MCF 10A (cell line): ENCODE data around the gene CNGA2. TPM values are rescaled to one million over a fixed set of nuclear protein-coding genes. Genes with fewer than 3 reads are reported as not detected.

Experiments
- BruUV-seq: library from RNA; stranded (reverse); fragments of 400-500 nt; replicated peaks from 2 replicates; lab custom pipeline; 2021; lab: Mats Ljungman, UMichigan
- CTCF ChIA-PET: fragments of 300-600 bp; sonication (Branson Sonifier 250); formaldehyde crosslinking; extraction: SDS; loops from one replicate; lab custom pipeline; 2021; ENCODE audit warnings: antibody characterized with exemption, inconsistent platforms; lab: Yijun Ruan, JAX
- POLR2A ChIA-PET: fragments of 300-600, 350-650 bp; sonication (Branson Sonifier 250); formaldehyde crosslinking; extraction: SDS; loops from one replicate; lab custom pipeline; 2020; ENCODE audit warnings: antibody characterized with exemption, inconsistent platforms; lab: Yijun Ruan, JAX
- DNase-seq: peaks from one replicate; pipeline ENCODE4 v3.0.0-alpha.2; 2018; ENCODE audit not compliant: unreplicated experiment
- H3K27ac Mint-ChIP-seq: one replicate; pipeline ENCODE4 v1.8.0; 2022; ENCODE audit warnings: mild to moderate bottlenecking, low read depth, mixed read lengths; ENCODE audit not compliant: unreplicated experiment
- H3K27me3 Mint-ChIP-seq: one replicate; pipeline ENCODE4 v1.8.0; 2022; ENCODE audit warnings: mixed read lengths; ENCODE audit not compliant: insufficient read depth, unreplicated experiment
- H3K36me3 Mint-ChIP-seq: one replicate; pipeline ENCODE4 v1.8.0; 2022; ENCODE audit warnings: mild to moderate bottlenecking, moderate library complexity, mixed read lengths; ENCODE audit not compliant: insufficient read depth, unreplicated experiment
- H3K4me1 Mint-ChIP-seq: one replicate; pipeline ENCODE4 v1.8.0; 2022; ENCODE audit warnings: mixed read lengths; ENCODE audit not compliant: insufficient read depth, unreplicated experiment
- H3K4me3 Mint-ChIP-seq: one replicate; pipeline ENCODE4 v1.8.0; 2022; ENCODE audit warnings: mild to moderate bottlenecking, moderate library complexity, mixed read lengths; ENCODE audit not compliant: unreplicated experiment
- H3K9me3 Mint-ChIP-seq: one replicate; pipeline ENCODE4 v1.8.0; 2022; ENCODE audit warnings: mixed read lengths; ENCODE audit not compliant: unreplicated experiment
- intact Hi-C: fragments of 100-400 bp; cut with micrococcal nuclease; formaldehyde crosslinking; loops from 2 replicates; pipeline ENCODE4 v1.14.1; 2022
- total RNA-seq: library from RNA; stranded (reverse); gene quantifications from 2 replicates; pipeline ENCODE4 v1.2.3, GENCODE V29; 2022
- TF ChIP-seq, protein P1 (sequence below): fragments of 200-600 bp; IDR thresholded peaks from one replicate; pipeline ENCODE4 v1.8.0; 2022; ENCODE audit warnings: antibody characterized with exemption, mild to moderate bottlenecking; ENCODE audit not compliant: unreplicated experiment

Gene CNGA2
- total RNA-seq, 1 experiment from 2014 or later = not detected

DNA sequence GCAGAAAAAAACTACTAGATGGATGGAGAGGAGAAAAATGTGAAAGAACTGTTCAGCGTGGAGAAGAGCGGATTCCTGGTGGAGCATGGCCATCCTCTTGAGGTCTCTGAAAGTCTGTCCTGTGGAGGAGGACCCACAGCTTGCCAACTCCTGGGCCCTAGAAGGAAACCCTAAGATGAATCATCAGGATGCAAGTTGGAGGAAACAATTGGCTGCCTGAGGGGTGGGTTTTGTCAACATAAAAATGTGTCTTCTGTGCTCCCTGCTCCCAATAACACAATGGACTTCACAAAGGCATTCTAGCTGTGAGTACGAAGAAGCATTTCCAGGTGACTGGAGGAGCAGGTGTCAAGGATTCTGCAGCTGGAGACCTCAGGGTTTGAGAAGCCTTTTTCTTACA, 37.2 kb downstream of the CNGA2 start:
- ChIA-PET CTCF (interaction anchor here (0.6 kb wide), 1 partner anchor 863 kb away, joined by 3 read pairs; no protein-coding TSS in a partner anchor), POLR2A (no interaction called here)
- H3K27ac Mint-ChIP-seq = no peak overlapping the region
- no peaks in the 10 kb centered on the region for H3K4me1 Mint-ChIP-seq
- no peak overlapping the region for H3K4me3 Mint-ChIP-seq
- H3K27me3 Mint-ChIP-seq = peaks cover 8% of the 10 kb centered on the region
- H3K36me3 Mint-ChIP-seq = peaks cover 5% of the 10 kb centered on the region
- DNase-seq = peak; percentile 33
- TF ChIP-seq, protein P1, sequence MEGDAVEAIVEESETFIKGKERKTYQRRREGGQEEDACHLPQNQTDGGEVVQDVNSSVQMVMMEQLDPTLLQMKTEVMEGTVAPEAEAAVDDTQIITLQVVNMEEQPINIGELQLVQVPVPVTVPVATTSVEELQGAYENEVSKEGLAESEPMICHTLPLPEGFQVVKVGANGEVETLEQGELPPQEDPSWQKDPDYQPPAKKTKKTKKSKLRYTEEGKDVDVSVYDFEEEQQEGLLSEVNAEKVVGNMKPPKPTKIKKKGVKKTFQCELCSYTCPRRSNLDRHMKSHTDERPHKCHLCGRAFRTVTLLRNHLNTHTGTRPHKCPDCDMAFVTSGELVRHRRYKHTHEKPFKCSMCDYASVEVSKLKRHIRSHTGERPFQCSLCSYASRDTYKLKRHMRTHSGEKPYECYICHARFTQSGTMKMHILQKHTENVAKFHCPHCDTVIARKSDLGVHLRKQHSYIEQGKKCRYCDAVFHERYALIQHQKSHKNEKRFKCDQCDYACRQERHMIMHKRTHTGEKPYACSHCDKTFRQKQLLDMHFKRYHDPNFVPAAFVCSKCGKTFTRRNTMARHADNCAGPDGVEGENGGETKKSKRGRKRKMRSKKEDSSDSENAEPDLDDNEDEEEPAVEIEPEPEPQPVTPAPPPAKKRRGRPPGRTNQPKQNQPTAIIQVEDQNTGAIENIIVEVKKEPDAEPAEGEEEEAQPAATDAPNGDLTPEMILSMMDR = no peak
- H3K9me3 Mint-ChIP-seq = peaks cover 34% of the 10 kb centered on the region
- no TSS peak for BruUV-seq
- intact Hi-C loops = no loop called here

DNA sequence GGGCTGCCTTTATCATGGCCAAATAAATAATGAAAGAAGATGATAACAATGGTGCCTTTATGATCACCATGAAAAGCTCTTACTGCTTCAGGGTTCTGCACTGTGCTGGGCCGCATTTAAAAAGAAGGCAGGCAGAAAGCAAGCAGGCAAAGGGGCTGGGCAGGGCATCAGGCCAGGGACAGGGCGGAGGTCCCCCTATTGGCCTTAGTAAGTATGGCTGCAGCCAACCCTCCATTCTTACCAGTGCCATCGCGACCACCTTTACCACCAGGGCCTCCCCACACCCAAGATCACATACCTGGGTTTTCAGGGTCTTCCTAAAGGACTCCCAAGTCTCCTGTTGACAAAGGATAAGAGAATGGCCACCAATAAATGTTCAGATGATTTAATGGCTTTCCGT, 38.9 kb downstream of the CNGA2 start:
- intact Hi-C loops = no loop called here
- H3K36me3 Mint-ChIP-seq = peaks cover 5% of the 10 kb centered on the region
- ChIA-PET CTCF (no interaction called here), POLR2A (no interaction called here)
- H3K4me1 Mint-ChIP-seq = no peaks in the 10 kb centered on the region
- no peak overlapping the region for H3K27ac Mint-ChIP-seq
- TF ChIP-seq, protein P1 = no peak
- H3K27me3 Mint-ChIP-seq = peaks cover 8% of the 10 kb centered on the region
- H3K9me3 Mint-ChIP-seq = peaks cover 23% of the 10 kb centered on the region
- no peak for DNase-seq
- H3K4me3 Mint-ChIP-seq = no peak overlapping the region
- no TSS peak for BruUV-seq

DNA sequence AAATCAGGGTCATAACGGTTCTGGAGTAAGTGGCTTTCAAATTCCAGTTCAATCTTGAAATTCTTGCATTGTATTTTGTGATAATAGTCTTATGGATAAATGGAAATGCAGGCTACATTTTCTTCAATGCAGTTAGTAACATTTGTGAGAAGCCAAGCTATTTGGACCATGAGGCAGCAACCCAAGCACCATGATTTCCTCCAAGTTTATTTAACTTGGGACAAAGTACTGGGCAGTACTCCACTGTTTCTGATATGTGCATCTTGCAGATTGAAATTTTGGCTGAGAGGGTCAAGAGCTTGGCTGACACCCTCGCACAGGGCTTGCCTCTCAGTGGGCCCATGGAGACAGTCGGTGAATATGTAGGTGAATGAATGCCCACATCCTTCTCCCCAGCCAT, 39.9 kb downstream of the CNGA2 start:
- Mint-ChIP-seq H3K36me3 (peaks cover 5% of the 10 kb centered on the region), H3K4me3 (no peak overlapping the region), H3K4me1 (no peaks in the 10 kb centered on the region), H3K9me3 (peaks cover 19% of the 10 kb centered on the region), H3K27ac (no peak overlapping the region), H3K27me3 (peaks cover 8% of the 10 kb centered on the region)
- DNase-seq = no peak
- TF ChIP-seq, protein P1 = no peak
- intact Hi-C loops = no loop called here
- BruUV-seq = no TSS peak
- POLR2A ChIA-PET = no interaction called here
- CTCF ChIA-PET = no interaction called here

DNA sequence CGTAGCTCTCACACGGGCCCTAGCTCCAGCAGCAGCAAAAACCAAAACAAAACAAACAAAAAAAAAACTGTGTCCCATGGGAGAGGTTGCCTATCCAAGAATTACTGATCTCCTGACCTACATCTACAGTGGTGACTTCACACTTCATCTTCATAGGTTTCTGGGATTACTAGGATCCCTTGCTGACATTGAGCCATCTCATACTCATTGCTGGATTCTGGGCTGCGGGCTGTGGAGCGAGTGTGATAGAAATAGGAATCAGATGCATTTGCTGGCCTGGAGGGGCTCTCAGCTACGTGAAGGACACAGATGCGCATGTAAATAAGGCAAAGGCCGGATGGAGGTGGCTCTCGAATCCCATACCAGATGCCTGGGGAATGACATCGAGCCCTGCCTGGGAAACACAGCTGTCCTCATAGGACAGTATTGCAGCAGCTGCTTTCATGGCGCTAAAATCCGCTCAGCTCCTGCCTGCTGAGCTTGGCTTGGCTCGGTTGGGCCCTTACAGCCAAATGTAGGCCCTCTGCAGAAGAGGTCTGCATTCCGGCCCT, 41.7 kb downstream of the CNGA2 start:
- no peaks in the 10 kb centered on the region for H3K4me1 Mint-ChIP-seq
- H3K4me3 Mint-ChIP-seq = no peak overlapping the region
- DNase-seq = no peak
- ChIA-PET CTCF (interaction anchor here (0.7 to 1.1 kb wide), 2 partner anchors 15 to 871 kb away, joined by 3 to 4 read pairs; no protein-coding TSS in a partner anchor), POLR2A (no interaction called here)
- TF ChIP-seq, protein P1 = no peak
- H3K27me3 Mint-ChIP-seq = peaks cover 8% of the 10 kb centered on the region
- intact Hi-C loops = no loop called here
- H3K9me3 Mint-ChIP-seq = peaks cover 18% of the 10 kb centered on the region
- H3K36me3 Mint-ChIP-seq = peaks cover 5% of the 10 kb centered on the region
- H3K27ac Mint-ChIP-seq = no peak overlapping the region
- BruUV-seq = no TSS peak
